Activated T-helper 17 cell treated with anti-CD3 and anti-CD28 coated beads, Interleukin-2, amount 50 U/mL, for 72 hours (primary cell): ENCODE data around the gene KCNE4. TPM values are rescaled to one million over a fixed set of nuclear protein-coding genes. Genes with fewer than 3 reads are reported as not detected.

Experiments used
- ATAC-seq: fragments of 150-1000 bp; cut with Tn5 transposase; replicated peaks from 2 replicates; pipeline ENCODE4 v1.10.0; 2021; ENCODE audit warnings: mild to moderate bottlenecking, moderate library complexity
- H3K27ac Mint-ChIP-seq: one replicate; pipeline ENCODE4 v1.8.0; 2022; ENCODE audit warnings: mixed read lengths
- H3K27me3 Mint-ChIP-seq: one replicate; pipeline ENCODE4 v1.8.0; 2022; ENCODE audit warnings: mixed read lengths
- H3K36me3 Mint-ChIP-seq: one replicate; pipeline ENCODE4 v1.8.0; 2022; ENCODE audit warnings: low read depth, mild to moderate bottlenecking, mixed read lengths
- H3K4me1 Mint-ChIP-seq: one replicate; pipeline ENCODE4 v1.8.0; 2022; ENCODE audit warnings: mixed read lengths
- H3K4me3 Mint-ChIP-seq: one replicate; pipeline ENCODE4 v1.8.0; 2022; ENCODE audit warnings: mild to moderate bottlenecking, mixed read lengths
- H3K9me3 Mint-ChIP-seq: one replicate; pipeline ENCODE4 v1.8.0; 2022; ENCODE audit warnings: mixed read lengths
- total RNA-seq, 2 donors: library from RNA; stranded (reverse); gene quantifications; one replicate each; pipeline ENCODE4 v1.2.3, GENCODE V29; 2022

KCNE4 gene
- total RNA-seq, 2 donors from 2014 or later, result not detected

DNA sequence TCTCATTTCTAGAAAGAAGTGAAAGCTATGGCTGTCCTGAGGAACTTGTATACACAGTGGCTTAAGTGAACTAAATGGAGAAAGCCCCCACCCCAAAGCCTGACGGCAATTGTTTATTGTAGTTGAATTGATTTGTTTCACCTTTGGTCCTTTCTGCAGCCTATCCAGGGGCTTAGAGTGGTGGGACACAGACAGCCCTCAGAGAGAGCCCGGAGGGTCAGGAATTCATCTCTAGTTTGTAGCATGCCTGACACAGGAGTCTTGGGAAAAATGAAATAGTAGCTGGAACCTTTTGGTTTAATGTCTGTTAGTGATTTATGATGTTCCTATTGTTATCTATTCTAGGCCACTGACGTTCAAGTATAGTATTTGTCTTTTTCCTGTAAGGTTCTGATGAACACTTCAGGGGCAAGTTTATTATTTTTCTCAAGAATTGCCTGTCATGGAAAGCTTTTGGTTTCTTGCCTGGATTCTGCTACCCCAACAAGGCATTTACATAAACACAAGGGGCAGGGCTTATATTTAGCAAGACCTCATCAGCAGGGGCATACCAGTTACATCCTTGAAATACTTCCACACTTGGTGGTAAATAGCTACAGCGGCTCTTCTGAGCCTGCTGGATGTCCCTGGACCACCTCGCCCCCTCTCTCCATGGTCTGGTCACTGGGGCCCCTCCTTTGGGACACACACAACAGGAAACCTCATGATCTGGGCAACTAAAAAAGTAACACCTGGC is 44.4 kb downstream of the KCNE4 start:
- H3K9me3 Mint-ChIP-seq, result no peaks in the 10 kb centered on the region
- no peak overlapping the region for H3K27ac Mint-ChIP-seq
- H3K4me1 Mint-ChIP-seq, result no peaks in the 10 kb centered on the region
- ATAC-seq, result no peak
- H3K4me3 Mint-ChIP-seq, result no peak overlapping the region
- H3K36me3 Mint-ChIP-seq, result no peaks in the 10 kb centered on the region
- peaks cover 14% of the 10 kb centered on the region for H3K27me3 Mint-ChIP-seq

DNA sequence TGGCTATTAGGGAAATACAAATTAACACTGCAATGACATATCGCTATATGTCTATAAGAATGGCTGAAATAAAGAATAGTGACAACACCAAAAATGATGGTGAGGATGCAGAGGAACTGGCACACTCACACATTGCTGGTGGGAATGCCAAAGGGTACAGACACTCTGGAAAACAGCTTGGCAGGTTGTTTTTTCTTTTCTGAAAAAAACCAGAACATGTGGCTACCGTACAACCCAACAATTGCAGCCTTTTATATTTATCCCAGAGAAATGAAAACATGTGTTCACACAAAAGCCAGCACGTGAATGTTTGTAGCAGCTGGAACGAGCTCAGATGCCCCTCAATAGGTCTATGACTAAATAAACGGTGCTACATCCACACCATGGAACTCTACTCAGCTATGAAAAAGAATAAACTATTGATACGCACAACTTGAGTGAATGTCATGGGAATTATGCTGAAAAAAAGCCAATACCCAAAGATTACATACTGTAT is 45.9 kb downstream of the KCNE4 start:
- Mint-ChIP-seq H3K36me3 (no peaks in the 10 kb centered on the region), H3K27ac (no peak overlapping the region), H3K4me1 (no peaks in the 10 kb centered on the region), H3K4me3 (no peak overlapping the region), H3K9me3 (no peaks in the 10 kb centered on the region), H3K27me3 (peaks cover 6% of the 10 kb centered on the region)
- ATAC-seq, result no peak

DNA sequence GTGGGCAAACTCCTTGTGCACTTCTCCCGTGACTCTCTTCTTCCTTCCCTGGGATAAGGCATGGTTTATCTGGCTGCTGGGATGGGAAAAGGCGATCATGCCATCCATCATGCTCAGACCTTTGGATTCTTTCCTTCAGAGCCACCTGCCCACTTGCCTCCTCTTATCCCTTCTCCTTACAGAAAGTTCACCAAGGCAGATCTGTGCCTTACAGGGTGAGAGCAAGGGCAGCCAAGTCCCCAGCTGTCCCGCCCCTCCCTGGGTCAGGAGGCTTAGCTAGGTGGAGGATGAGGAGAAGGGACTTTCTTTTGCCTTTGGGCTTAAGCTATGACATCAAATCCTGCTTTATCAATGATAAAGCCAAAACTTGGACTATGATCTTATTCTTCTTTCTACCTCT is 47.6 kb downstream of the KCNE4 start:
- no peak for ATAC-seq
- H3K36me3 Mint-ChIP-seq, result no peaks in the 10 kb centered on the region
- H3K9me3 Mint-ChIP-seq, result no peaks in the 10 kb centered on the region
- no peaks in the 10 kb centered on the region for H3K4me1 Mint-ChIP-seq
- H3K27ac Mint-ChIP-seq, result no peak overlapping the region
- no peak overlapping the region for H3K4me3 Mint-ChIP-seq
- peaks cover 6% of the 10 kb centered on the region for H3K27me3 Mint-ChIP-seq

DNA sequence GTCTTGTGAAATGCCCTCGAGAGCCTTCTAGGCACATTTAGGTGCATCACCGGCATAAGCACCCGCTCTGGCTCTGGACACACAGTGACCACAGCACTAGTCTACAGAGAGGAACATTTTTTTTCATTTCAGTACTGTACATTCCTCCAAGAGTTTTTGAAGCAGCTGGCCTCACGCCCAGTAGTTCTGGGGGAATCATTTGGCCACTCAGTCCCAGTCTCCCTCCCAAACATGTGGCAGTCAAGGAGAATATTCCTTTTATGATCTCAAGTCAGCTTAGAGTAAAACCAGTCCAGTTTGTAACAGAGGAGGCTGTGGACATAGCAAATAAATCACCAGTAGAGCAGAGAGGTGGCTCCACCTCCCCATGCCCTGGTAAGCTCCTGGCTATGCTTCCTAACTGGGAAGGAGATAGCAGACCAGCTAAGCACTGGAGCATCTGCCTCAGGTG is 48.1 kb downstream of the KCNE4 start:
- H3K4me3 Mint-ChIP-seq, result no peak overlapping the region
- H3K27me3 Mint-ChIP-seq, result peaks cover 6% of the 10 kb centered on the region
- no peak overlapping the region for H3K27ac Mint-ChIP-seq
- H3K36me3 Mint-ChIP-seq, result no peaks in the 10 kb centered on the region
- H3K9me3 Mint-ChIP-seq, result no peaks in the 10 kb centered on the region
- H3K4me1 Mint-ChIP-seq, result no peaks in the 10 kb centered on the region
- no peak for ATAC-seq

DNA sequence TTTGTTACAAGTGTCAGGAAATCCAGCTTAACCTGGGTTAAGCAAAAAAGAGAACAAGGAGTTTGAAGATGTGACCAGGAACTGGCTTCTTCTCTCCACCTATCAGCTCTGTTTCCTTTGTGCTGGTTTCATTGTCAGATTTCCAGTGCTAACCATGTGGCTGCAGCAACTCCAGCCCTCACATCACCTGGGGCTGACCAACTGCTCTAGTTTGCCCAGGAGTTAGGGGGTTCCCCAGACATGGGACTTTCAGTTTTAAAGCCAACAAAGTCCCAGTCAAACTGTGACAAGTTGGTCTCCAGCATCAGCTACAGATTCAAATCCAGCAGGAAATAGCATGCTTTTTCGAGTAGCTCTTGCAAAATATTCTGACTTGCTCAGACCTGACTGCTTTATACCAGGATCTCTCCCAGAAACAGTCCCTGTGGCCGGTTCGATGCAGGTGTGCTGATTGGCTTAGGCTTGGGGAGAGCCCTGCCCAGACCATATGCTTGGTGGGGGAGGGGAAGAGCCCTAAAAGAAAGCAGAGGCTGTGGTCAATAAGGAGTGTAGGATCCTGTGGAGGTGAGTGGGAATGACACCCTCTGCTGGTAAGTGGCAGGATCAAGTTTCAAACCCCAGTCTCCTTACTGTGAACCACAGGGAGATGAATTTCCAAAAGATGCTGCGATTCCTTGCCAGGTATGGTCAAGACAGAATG is 49.5 kb downstream of the KCNE4 start:
- Mint-ChIP-seq H3K4me1 (no peaks in the 10 kb centered on the region), H3K4me3 (no peak overlapping the region), H3K36me3 (no peaks in the 10 kb centered on the region), H3K27me3 (peaks cover 6% of the 10 kb centered on the region), H3K27ac (no peak overlapping the region), H3K9me3 (no peaks in the 10 kb centered on the region)
- no peak for ATAC-seq

DNA sequence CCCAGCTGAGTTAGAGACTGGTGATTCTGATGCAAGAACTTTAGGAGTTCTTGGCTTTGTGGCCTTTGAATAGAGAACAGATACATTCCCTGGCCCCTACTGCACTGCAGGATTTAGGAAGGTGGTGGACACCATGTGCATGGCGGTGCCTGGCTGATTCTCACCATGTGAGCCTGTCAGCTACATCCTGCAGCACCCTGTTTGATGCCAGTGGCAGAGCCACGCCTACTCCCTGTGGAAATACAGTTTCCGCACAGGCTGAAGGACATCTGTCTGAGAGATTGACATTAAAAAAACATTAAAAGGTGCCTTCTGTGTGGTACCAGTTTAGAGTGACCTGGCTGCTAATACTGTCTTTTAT is 50.0 kb downstream of the KCNE4 start:
- Mint-ChIP-seq H3K27ac (no peak overlapping the region), H3K27me3 (peaks cover 6% of the 10 kb centered on the region), H3K9me3 (no peaks in the 10 kb centered on the region), H3K36me3 (no peaks in the 10 kb centered on the region), H3K4me1 (no peaks in the 10 kb centered on the region), H3K4me3 (no peak overlapping the region)
- ATAC-seq, result no peak

DNA sequence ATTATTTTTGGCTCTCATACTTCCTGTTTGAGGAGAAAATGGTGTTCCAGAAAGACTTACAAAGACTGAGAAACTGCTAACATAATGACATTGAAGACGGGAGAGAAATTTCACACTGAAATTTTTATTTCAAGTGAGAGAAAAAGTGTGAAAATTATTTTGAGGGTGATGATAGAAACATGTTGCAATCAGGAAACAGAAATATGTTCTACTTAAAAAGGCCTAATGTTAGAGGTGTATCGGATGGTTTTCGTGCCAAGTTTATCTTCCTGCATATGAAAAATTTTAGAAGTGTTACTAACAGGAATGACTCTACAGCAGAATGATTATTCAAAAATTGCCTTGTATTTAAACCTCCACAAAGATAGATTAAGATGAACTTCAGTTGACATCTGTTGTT is 50.5 kb downstream of the KCNE4 start:
- ATAC-seq, result no peak

DNA sequence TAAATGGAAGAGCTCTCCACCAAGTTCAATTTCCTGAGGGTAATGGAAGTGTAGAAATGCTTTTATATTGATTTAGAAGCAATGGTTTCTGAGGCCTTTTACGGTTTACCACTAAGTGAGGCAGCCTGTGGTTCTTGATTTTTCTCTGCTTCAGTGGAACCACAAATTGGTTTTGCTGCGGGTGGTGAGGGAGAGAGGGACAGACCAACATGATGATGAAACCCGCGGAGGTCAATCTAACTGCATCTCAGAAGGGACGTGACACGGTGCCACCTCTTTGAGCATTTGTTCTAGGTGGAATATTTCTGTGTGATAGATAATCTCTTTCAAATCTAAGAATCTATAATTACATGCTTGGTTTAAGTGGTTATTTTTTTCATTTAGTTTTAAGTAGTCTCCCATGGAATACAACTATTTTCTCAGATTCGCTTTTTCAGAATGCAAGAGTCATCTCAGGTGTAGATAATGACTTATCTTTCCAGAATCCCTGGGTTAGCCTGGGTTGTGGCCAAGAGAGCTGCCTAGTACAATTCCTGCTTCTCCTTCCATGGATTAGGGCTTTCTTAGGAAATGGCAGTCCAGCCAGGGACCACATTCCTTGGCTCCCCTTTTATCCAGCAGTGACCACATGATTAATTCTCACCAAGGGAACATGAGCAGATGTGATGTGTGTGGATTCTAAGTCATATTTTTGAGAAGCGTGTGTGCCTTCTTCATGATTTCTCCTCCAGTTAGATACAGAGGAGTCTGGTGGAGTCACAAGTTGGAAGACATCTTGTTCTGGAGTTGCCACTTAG is 52.5 kb downstream of the KCNE4 start:
- Mint-ChIP-seq H3K27me3 (peaks cover 3% of the 10 kb centered on the region), H3K27ac (no peak overlapping the region), H3K36me3 (no peaks in the 10 kb centered on the region), H3K4me3 (no peak overlapping the region), H3K4me1 (no peaks in the 10 kb centered on the region), H3K9me3 (peaks cover 3% of the 10 kb centered on the region)
- ATAC-seq, result no peak

More for the DNA sequence above, 50.5 kb downstream of the KCNE4 start:
- Mint-ChIP-seq H3K4me1 (no peaks in the 10 kb centered on the region), H3K9me3 (no peaks in the 10 kb centered on the region), H3K4me3 (no peak overlapping the region), H3K36me3 (no peaks in the 10 kb centered on the region), H3K27me3 (peaks cover 4% of the 10 kb centered on the region), H3K27ac (no peak overlapping the region)

Other genes with a start within 250 kb of the KCNE4 start
- gene ACSL3, start 191.2 kb upstream of the KCNE4 start, total RNA-seq, result 10 to 100 TPM; 12.9 to 32.6 TPM